H1 (cell line): ENCODE measurements around the gene C18orf54. TPM values are rescaled to one million over a fixed set of nuclear protein-coding genes. Genes with fewer than 3 reads are reported as not detected.

Experiments used
- CTCF ChIA-PET: fragments of 300-600 bp; sonication (Branson Sonifier 250); formaldehyde crosslinking; loops from one replicate; lab custom pipeline; 2021; ENCODE audit not compliant: partially characterized antibody; lab: Charles Lee
- POLR2A ChIA-PET: fragments of 300-600 bp; sonication (Branson Sonifier 250); formaldehyde crosslinking; loops from one replicate; lab custom pipeline; 2021; ENCODE audit warnings: inconsistent platforms; ENCODE audit not compliant: partially characterized antibody; lab: Charles Lee
- DNase-seq, 2 experiments: peaks; one replicate each; pipeline versions ENCODE4 v3.0.0 to v3.0.0-alpha.2; 2010 to 2022; ENCODE audit warnings: low spot score in 2 of 2, low read depth in 1 of 2, mixed read lengths in 1 of 2
- FAIRE-seq: peaks from 2 replicates; lab custom pipeline; 2011; peaks lifted over from hg19 to GRCh38; lab: Jason Lieb, UNC
- H2AFZ ChIP-seq: 2 replicates; pipeline ENCODE4 v1.8.1; 2012; ENCODE audit warnings: low read length, inconsistent platforms
- H2AK5ac ChIP-seq: 2 replicates; pipeline ENCODE4 v1.6.1; 2013; ENCODE audit warnings: low read depth, low read length
- H2BK120ac ChIP-seq: replicated peaks from 2 replicates; pipeline ENCODE3; 2013; ENCODE audit warnings: low read depth, low read length, inconsistent platforms
- H2BK12ac ChIP-seq: 2 replicates; pipeline ENCODE4 v1.6.1; 2013; ENCODE audit warnings: low read depth, low read length
- H2BK15ac ChIP-seq: 2 replicates; pipeline ENCODE4 v1.6.1; 2013; ENCODE audit warnings: low read length
- H2BK20ac ChIP-seq: 2 replicates; pipeline ENCODE4 v1.6.1; 2013; ENCODE audit warnings: low read length
- H2BK5ac ChIP-seq: 2 replicates; pipeline ENCODE4 v1.6.1; 2013; ENCODE audit warnings: low read depth, low read length
- H3K14ac ChIP-seq: 2 replicates; pipeline ENCODE4 v1.6.1; 2013; ENCODE audit warnings: inconsistent platforms; ENCODE audit not compliant: insufficient read length
- H3K18ac ChIP-seq: 2 replicates; pipeline ENCODE4 v1.6.1; 2013; ENCODE audit warnings: low read length; ENCODE audit errors: extremely low read depth
- H3K23ac ChIP-seq: 2 replicates; pipeline ENCODE4 v1.6.1; 2013; ENCODE audit warnings: inconsistent platforms; ENCODE audit not compliant: insufficient read length
- H3K23me2 ChIP-seq: 2 replicates; pipeline ENCODE4 v1.6.1; 2013; ENCODE audit warnings: low read depth, low read length
- H3K27ac ChIP-seq: 2 replicates; pipeline ENCODE4 v1.6.1; 2011; ENCODE audit warnings: low read depth, low read length, inconsistent platforms
- H3K27me3 ChIP-seq, 4 experiments: replicated peaks in 1 of 4; 1 replicate in 1 of 4; 2 replicates in 3 of 4; pipeline versions ENCODE4 v1.6.1 to v1.8.1; 2011 to 2013; ENCODE audit warnings: low read length in 3 of 4, mild to moderate bottlenecking in 3 of 4, inconsistent platforms in 2 of 4, mixed read lengths in 2 of 4, moderate library complexity in 1 of 4; ENCODE audit not compliant: control insufficient read depth in 3 of 4, insufficient read depth in 3 of 4; ENCODE audit errors: extremely low read depth in 1 of 4
- H3K36me3 ChIP-seq, 4 experiments: 2 replicates each; pipeline versions ENCODE4 v1.6.1 to v1.8.1; 2011 to 2013; ENCODE audit warnings: mild to moderate bottlenecking in 4 of 4, low read length in 3 of 4, moderate library complexity in 2 of 4, control low read depth in 1 of 4, inconsistent platforms in 1 of 4; ENCODE audit not compliant: insufficient read depth in 4 of 4, control insufficient read depth in 2 of 4
- H3K4ac ChIP-seq: replicated peaks from 2 replicates; pipeline ENCODE3; 2013; ENCODE audit warnings: low read length, low read depth, mixed read lengths, inconsistent platforms; ENCODE audit not compliant: insufficient read length
- H3K4me1 ChIP-seq, 4 experiments: replicated peaks in 1 of 4; 1 replicate in 1 of 4; 2 replicates in 3 of 4; pipeline versions ENCODE4 v1.6.1 to v1.8.1; 2011 to 2013; ENCODE audit warnings: low read length in 3 of 4, inconsistent platforms in 2 of 4, mixed read lengths in 1 of 4; ENCODE audit not compliant: insufficient read depth in 4 of 4, control insufficient read depth in 3 of 4
- H3K4me2 ChIP-seq, 2 experiments: 2 replicates each; pipeline versions ENCODE4 v1.6.1 to v1.8.1; 2011 to 2013; ENCODE audit warnings: low read depth in 2 of 2, low read length in 2 of 2, control low read depth in 1 of 2, inconsistent platforms in 1 of 2, mild to moderate bottlenecking in 1 of 2; ENCODE audit not compliant: insufficient read depth in 1 of 2
- H3K4me3 ChIP-seq, 4 experiments: fragments of 200-600, 300-600 bp in 1 of 4; sonication (generic), shearing (Covaris generic), sonication (Bioruptor Twin) in 1 of 4; 2 replicates each; pipeline versions ENCODE4 v1.5.1 to v1.8.1; 2011 to 2016; ENCODE audit warnings: low read length in 4 of 4, low read depth in 3 of 4, control low read depth in 2 of 4, inconsistent platforms in 2 of 4, mild to moderate bottlenecking in 2 of 4, mixed read lengths in 1 of 4, moderate library complexity in 1 of 4; ENCODE audit not compliant: insufficient read depth in 2 of 4; ENCODE audit errors: extremely low read depth in 1 of 4
- H3K56ac ChIP-seq: replicated peaks from 2 replicates; pipeline ENCODE3; 2013; ENCODE audit warnings: low read depth, mild to moderate bottlenecking, mixed read lengths, low read length, inconsistent platforms; ENCODE audit not compliant: insufficient read length
- H3K79me1 ChIP-seq: 2 replicates; pipeline ENCODE4 v1.6.1; 2013; ENCODE audit warnings: low read depth, low read length, control low read depth
- H3K79me2 ChIP-seq, 2 experiments: 2 replicates each; pipeline versions ENCODE4 v1.6.1 to v1.8.1; 2012 to 2013; ENCODE audit warnings: low read length in 2 of 2, mild to moderate bottlenecking in 2 of 2, inconsistent platforms in 1 of 2; ENCODE audit not compliant: insufficient read depth in 2 of 2, control insufficient read depth in 1 of 2
- H3K9ac ChIP-seq, 4 experiments: replicated peaks in 1 of 4; 1 replicate in 1 of 4; 2 replicates in 3 of 4; pipeline versions ENCODE4 v1.6.1 to v1.8.1; 2011 to 2013; ENCODE audit warnings: low read depth in 3 of 4, low read length in 3 of 4, control low read depth in 2 of 4, mild to moderate bottlenecking in 2 of 4, moderate library complexity in 2 of 4, inconsistent platforms in 1 of 4; ENCODE audit errors: extremely low read depth in 1 of 4
- H3K9me3 ChIP-seq, 2 experiments: 2 replicates each; pipeline versions ENCODE4 v1.6.1 to v1.8.1; 2012 to 2013; ENCODE audit warnings: mild to moderate bottlenecking in 2 of 2, moderate library complexity in 2 of 2, control low read depth in 1 of 2, inconsistent platforms in 1 of 2, low read depth in 1 of 2, low read length in 1 of 2, mixed read lengths in 1 of 2; ENCODE audit not compliant: insufficient read depth in 2 of 2
- H4K20me1 ChIP-seq, 2 experiments: replicated peaks in 1 of 2; 2 replicates each; pipeline versions ENCODE3 to v1.8.1; 2011 to 2013; ENCODE audit warnings: inconsistent platforms in 2 of 2, low read length in 2 of 2, mild to moderate bottlenecking in 1 of 2; ENCODE audit not compliant: insufficient read depth in 2 of 2, control insufficient read depth in 1 of 2
- H4K5ac ChIP-seq: 2 replicates; pipeline ENCODE4 v1.6.1; 2013; ENCODE audit warnings: low read length, low read depth, mixed read lengths, inconsistent platforms; ENCODE audit not compliant: insufficient read length
- H4K8ac ChIP-seq: 2 replicates; pipeline ENCODE4 v1.8.0; 2013; ENCODE audit warnings: mild to moderate bottlenecking, moderate library complexity, low read length, inconsistent platforms; ENCODE audit not compliant: insufficient read depth; ENCODE audit errors: extremely low read depth
- H4K91ac ChIP-seq: replicated peaks from 2 replicates; pipeline ENCODE3; 2013; ENCODE audit warnings: low read length, mixed read lengths, inconsistent platforms; ENCODE audit not compliant: insufficient read length
- ATF3 ChIP-seq: IDR thresholded peaks from 2 replicates; pipeline ENCODE4 v1.6.1; 2011; ENCODE audit warnings: low read depth, mild to moderate bottlenecking, low read length; ENCODE audit not compliant: insufficient read depth
- CHD2 ChIP-seq: IDR thresholded peaks from 2 replicates; pipeline ENCODE4 v1.6.1; 2012; ENCODE audit warnings: low read length, improper control_type of control experiment
- CREB1 ChIP-seq: IDR thresholded peaks from 2 replicates; pipeline ENCODE4 v1.6.1; 2012; ENCODE audit warnings: inconsistent platforms
- HDAC6 ChIP-seq: IDR thresholded peaks from one replicate; pipeline ENCODE4 v1.7.1; 2012; ENCODE audit warnings: low read depth, mild to moderate bottlenecking, inconsistent platforms, low read length, moderate library complexity
- KDM1A ChIP-seq: fragments of 200-600, 300-600 bp; sonication (generic); IDR thresholded peaks from 2 replicates; pipeline ENCODE4 v1.7.1; 2016; ENCODE audit warnings: mild to moderate bottlenecking, low read length, borderline replicate concordance
- MAX ChIP-seq: IDR thresholded peaks from 2 replicates; pipeline ENCODE4 v1.6.1; 2012; ENCODE audit warnings: inconsistent platforms
- POLR2A ChIP-seq, 2 experiments: IDR thresholded peaks; 1 replicate in 1 of 2; 2 replicates in 1 of 2; pipeline ENCODE4 v1.6.1; 2011; ENCODE audit warnings: low read depth in 2 of 2, low read length in 2 of 2, mild to moderate bottlenecking in 2 of 2; ENCODE audit errors: control extremely low read depth in 1 of 2
- SP1 ChIP-seq: IDR thresholded peaks from 2 replicates; pipeline ENCODE4 v1.6.1; 2011; ENCODE audit warnings: low read depth, low read length
- TCF12 ChIP-seq: IDR thresholded peaks from 2 replicates; pipeline ENCODE4 v1.6.1; 2011; ENCODE audit warnings: low read depth, mild to moderate bottlenecking, low read length
- YY1 ChIP-seq: IDR thresholded peaks from 2 replicates; pipeline ENCODE4 v1.6.1; 2011; ENCODE audit warnings: low read depth, mild to moderate bottlenecking, low read length
- WGBS, 2 experiments: shearing (Covaris generic) in 1 of 2; methylation state at CpG; one replicate each; pipeline versions ENCODE4 v1.1.6 to v1.1.7; 2013 to 2015; ENCODE audit warnings: low lambda C conversion rate in 2 of 2, mixed read lengths in 2 of 2, inconsistent platforms in 1 of 2, low coverage in 1 of 2, missing lambda C conversion rate in 1 of 2; ENCODE audit not compliant: insufficient replicate concordance in 2 of 2, insufficient coverage in 1 of 2, insufficient read length in 1 of 2; ENCODE audit errors: extremely low coverage in 1 of 2, missing lambda C conversion rate in 1 of 2; 5-methylcytosine and 5-hydroxymethylcytosine counted together
- polyA plus RNA-seq, 7 experiments: library from polyadenylated mRNA; depleted of rRNA in 3 of 7; stranded (reverse) in 5 of 7; unstranded in 2 of 7; fragments of >200 nt in 5 of 7; fragments of 200-250 nt in 2 of 7; gene quantifications; 1 replicate in 5 of 7; 2 replicates in 1 of 7; 4 replicates in 1 of 7; pipeline versions ENCODE4 v1.2.1 to v1.2.3, GENCODE V29; 2011 to 2013; ENCODE audit warnings: missing spikeins in 2 of 7, mixed read lengths in 2 of 7
- total RNA-seq: library from RNA; stranded (reverse); fragmentation: NEBNext Ultra II Directional; extraction: Animal tissue kit (Norgen Biotek cat#: 25700); gene quantifications from 2 replicates; pipeline ENCODE4 v1.2.1, GENCODE V29; 2021

Gene C18orf54
- total and polyA plus RNA-seq, 2 of the 8 experiments (the other 6 are each of a cell fraction or from before 2014, with no cell fraction given) = 6.7 to 30.9 TPM

- H3K36me3 ChIP-seq = no peaks in the 10 kb centered on the region; a peak in 1 of 8 replicates
- H4K5ac ChIP-seq = no peak overlapping the region
- no peaks in the 10 kb centered on the region for H4K20me1 ChIP-seq
- 0 out of 2 replicates have a peak overlapping the region, but pooled peaks have one; percentile 74 for H2BK20ac ChIP-seq
- no peak overlapping the region for H2BK12ac ChIP-seq
- no peak overlapping the region for H3K14ac ChIP-seq
- H3K23ac ChIP-seq = no peak overlapping the region
- peak overlapping the region; percentile 4 to 31; a peak in 1 of 4 replicates for H3K4me2 ChIP-seq
- H3K9me3 ChIP-seq = no peaks in the 10 kb centered on the region; a peak in 1 of 4 replicates
- no peaks in the 10 kb centered on the region for H3K79me1 ChIP-seq
- H3K18ac ChIP-seq = peak overlapping the region; percentile 51; the same call in 1 of the 2 replicates
- H2AFZ ChIP-seq = no peak overlapping the region
- H3K4ac ChIP-seq = no peak overlapping the region
- ChIA-PET POLR2A (interaction anchor here (0.6 to 1.6 kb wide), 3 partner anchors 10 to 141 kb away, joined by 3 to 4 read pairs (median 3); no protein-coding TSS in a partner anchor), CTCF (interaction anchor here (1.6 to 1.8 kb wide), 2 partner anchors 31 to 283 kb away, joined by 5 to 8 read pairs; partner anchors contain the start of genes C18orf54 and STARD6)
- no peak overlapping the region for H3K56ac ChIP-seq
- peak overlapping the region in 1 of 4 experiments; percentile 1; a peak in 1 of 8 replicates for H3K4me3 ChIP-seq
- H2AK5ac ChIP-seq = no peak overlapping the region
- peak; percentile 66 for FAIRE-seq
- peak overlapping the region; percentile 73 for H2BK120ac ChIP-seq
- peak overlapping the region; percentile 35; the same call in 1 of the 2 replicates for H3K27ac ChIP-seq
- H2BK15ac ChIP-seq = no peak overlapping the region
- H3K79me2 ChIP-seq = no peaks in the 10 kb centered on the region
- no peaks in the 10 kb centered on the region for H3K23me2 ChIP-seq
- H4K91ac ChIP-seq = peak overlapping the region; percentile 71
- 63% methylated on average over 6 of the region's 6 CpGs; no CpG with 5 or more reads in 1 of the 2 experiments for WGBS, 2 experiments
- peak; percentile 55 to 70 for DNase-seq
- H3K4me1 ChIP-seq = peaks cover 0 to 9% (median 5%) of the 10 kb centered on the region in 4 experiments; a peak in 4 of 7 replicates
- H3K27me3 ChIP-seq = no peaks in the 10 kb centered on the region
- H3K9ac ChIP-seq = no peak overlapping the region
- H2BK5ac ChIP-seq = peak overlapping the region; percentile 8; the same call in 1 of the 2 replicates
- H4K8ac ChIP-seq = no peak overlapping the region
- TF ChIP-seq HDAC6 (no peak), SP1 (peak; percentile 90), YY1 (peak; percentile 83), MAX (0 out of 2 replicates have a peak, but pooled peaks have one; percentile 22), POLR2A (IDR thresholded peaks at IDR 0.05; ENCODE audit: control extremely low read depth in 1 of 2, low read depth in 2 of 2, low read length in 2 of 2) (peak in 1 of 2 experiments; percentile 51; a peak in 1 of 3 replicates), CHD2 (0 out of 2 replicates have a peak, but pooled peaks have one; percentile 27), TCF12 (peak; percentile 89; the same call in 1 of the 2 replicates), KDM1A (no peak), CREB1 (peak; percentile 35; the same call in 1 of the 2 replicates), ATF3 (peak; percentile 75)
Measured at GRCh38 chr18:54388203-54389142, 30.8 kb downstream of the C18orf54 start.
